ENCODE data around the gene SLC52A1. TPM values are rescaled to one million over a fixed set of nuclear protein-coding genes. Genes with fewer than 3 reads are reported as not detected.

The SLC52A1 gene
- total and polyA plus RNA-seq, 2 of the 13 experiments (the other 11 are each of a cell fraction or from before 2014, with no cell fraction given) = 0.03 to 0.13 TPM

DNA sequence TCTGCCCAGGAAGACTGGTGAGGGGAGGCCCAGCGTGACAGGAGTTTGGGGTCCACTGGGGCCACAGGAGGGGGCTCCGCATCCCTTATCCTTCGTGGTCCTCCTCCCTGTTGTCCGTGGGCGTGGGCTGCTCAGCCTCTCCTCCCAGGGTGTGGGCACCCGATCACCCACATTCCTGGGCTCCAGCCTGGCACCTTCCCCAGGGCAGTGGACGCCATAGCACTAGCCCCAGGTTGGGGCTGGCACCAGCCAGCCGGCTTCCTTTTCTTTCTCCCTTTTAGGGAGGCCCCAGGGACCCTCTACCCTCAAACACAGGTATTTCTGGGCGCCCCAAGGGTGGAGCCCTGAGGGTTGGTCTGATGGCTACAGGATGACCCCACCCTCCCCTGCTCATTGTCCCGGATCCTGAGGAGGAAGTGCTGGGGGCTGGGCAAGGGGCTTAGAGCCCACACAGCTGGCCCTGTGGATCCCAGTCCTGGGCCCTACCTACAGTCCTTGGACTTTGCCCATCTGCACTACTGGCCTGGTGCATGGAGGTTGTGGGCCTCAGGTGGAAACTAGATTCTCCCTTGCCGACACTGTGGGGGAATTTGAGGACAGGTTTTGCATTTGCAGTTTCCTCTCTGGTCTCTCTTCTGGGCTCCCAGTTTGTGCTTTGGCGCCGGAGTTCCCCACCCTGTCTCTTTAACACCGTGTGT is 36.3 kb downstream of the SLC52A1 start (continued):
- TF ChIP-seq ZNF781 (CRISPR knock-in tag; IDR thresholded peaks at IDR 0.05; ENCODE audit: borderline replicate concordance, not compliant biosample characterization) (peak; percentile 50), ATM (IDR thresholded peaks at IDR 0.05; ENCODE audit: borderline replicate concordance) (no peak), BORCS8-MEF2B (CRISPR knock-in tag; IDR thresholded peaks at IDR 0.05) (peak; percentile 78; the same call in 1 of the 2 replicates), GABPB1 (CRISPR knock-in tag; IDR thresholded peaks at IDR 0.05) (peak; percentile 61), TFDP1 (CRISPR knock-in tag; IDR thresholded peaks at IDR 0.05; ENCODE audit: borderline replicate concordance) (peak; percentile 16; the same call in 1 of the 2 replicates), TFDP2 (CRISPR knock-in tag; IDR thresholded peaks at IDR 0.05) (peak; percentile 51; the same call in 1 of the 2 replicates), RFX3 (CRISPR knock-in tag; IDR thresholded peaks at IDR 0.05) (no peak), ZFY (CRISPR knock-in tag; IDR thresholded peaks at IDR 0.05) (peak; percentile 85), EP300 (IDR thresholded peaks at IDR 0.05; ENCODE audit: low read depth in 2 of 2, low read length in 2 of 2) (peak in 1 of 2 experiments; percentile 52; a peak in 1 of 4 replicates), EP300 (CRISPR knock-in tag; IDR thresholded peaks at IDR 0.05; ENCODE audit: borderline replicate concordance) (peak; percentile 43; the same call in 1 of the 2 replicates), ESRRA (CRISPR knock-in tag; IDR thresholded peaks at IDR 0.05; ENCODE audit: low read depth) (peak; percentile 83; the same call in 1 of the 2 replicates), ZIK1 (CRISPR knock-in tag; IDR thresholded peaks at IDR 0.05; ENCODE audit: borderline replicate concordance, low read depth) (0 out of 2 replicates have a peak, but pooled peaks have one; percentile 66), REL (CRISPR knock-in tag; conservative IDR thresholded peaks at IDR 0.05) (0 out of 2 replicates have a peak, but pooled peaks have one; percentile 49), GATAD1 (CRISPR knock-in tag; IDR thresholded peaks at IDR 0.05) (peak; percentile 67), FOSL2 (CRISPR knock-in tag; IDR thresholded peaks at IDR 0.05) (peak; percentile 37; the same call in 1 of the 2 replicates), ETV6 (CRISPR knock-in tag; conservative IDR thresholded peaks at IDR 0.05) (0 out of 2 replicates have a peak, but pooled peaks have one; percentile 51), SOX13 (IDR thresholded peaks at IDR 0.05) (no peak), SOX13 (CRISPR knock-in tag; conservative IDR thresholded peaks at IDR 0.05 in 1 of 2, IDR thresholded peaks at IDR 0.05 in 1 of 2) (peak in 1 of 2 experiments; percentile 79; a peak in 2 of 4 replicates), SOX5 (CRISPR knock-in tag; IDR thresholded peaks at IDR 0.05; ENCODE audit: borderline replicate concordance) (peak; percentile 62; the same call in 1 of the 2 replicates), ZNF431 (CRISPR knock-in tag; IDR thresholded peaks at IDR 0.05; ENCODE audit: borderline replicate concordance, low read depth) (peak; percentile 34; the same call in 1 of the 2 replicates), SP140L (CRISPR knock-in tag; IDR thresholded peaks at IDR 0.05; ENCODE audit: borderline replicate concordance) (no peak)
- TF ChIP-seq, protein P1, sequence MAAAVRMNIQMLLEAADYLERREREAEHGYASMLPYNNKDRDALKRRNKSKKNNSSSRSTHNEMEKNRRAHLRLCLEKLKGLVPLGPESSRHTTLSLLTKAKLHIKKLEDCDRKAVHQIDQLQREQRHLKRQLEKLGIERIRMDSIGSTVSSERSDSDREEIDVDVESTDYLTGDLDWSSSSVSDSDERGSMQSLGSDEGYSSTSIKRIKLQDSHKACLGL (CRISPR knock-in tag; IDR thresholded peaks at IDR 0.05) = 0 out of 2 replicates have a peak, but pooled peaks have one; percentile 60
- TF ChIP-seq, protein P2, sequence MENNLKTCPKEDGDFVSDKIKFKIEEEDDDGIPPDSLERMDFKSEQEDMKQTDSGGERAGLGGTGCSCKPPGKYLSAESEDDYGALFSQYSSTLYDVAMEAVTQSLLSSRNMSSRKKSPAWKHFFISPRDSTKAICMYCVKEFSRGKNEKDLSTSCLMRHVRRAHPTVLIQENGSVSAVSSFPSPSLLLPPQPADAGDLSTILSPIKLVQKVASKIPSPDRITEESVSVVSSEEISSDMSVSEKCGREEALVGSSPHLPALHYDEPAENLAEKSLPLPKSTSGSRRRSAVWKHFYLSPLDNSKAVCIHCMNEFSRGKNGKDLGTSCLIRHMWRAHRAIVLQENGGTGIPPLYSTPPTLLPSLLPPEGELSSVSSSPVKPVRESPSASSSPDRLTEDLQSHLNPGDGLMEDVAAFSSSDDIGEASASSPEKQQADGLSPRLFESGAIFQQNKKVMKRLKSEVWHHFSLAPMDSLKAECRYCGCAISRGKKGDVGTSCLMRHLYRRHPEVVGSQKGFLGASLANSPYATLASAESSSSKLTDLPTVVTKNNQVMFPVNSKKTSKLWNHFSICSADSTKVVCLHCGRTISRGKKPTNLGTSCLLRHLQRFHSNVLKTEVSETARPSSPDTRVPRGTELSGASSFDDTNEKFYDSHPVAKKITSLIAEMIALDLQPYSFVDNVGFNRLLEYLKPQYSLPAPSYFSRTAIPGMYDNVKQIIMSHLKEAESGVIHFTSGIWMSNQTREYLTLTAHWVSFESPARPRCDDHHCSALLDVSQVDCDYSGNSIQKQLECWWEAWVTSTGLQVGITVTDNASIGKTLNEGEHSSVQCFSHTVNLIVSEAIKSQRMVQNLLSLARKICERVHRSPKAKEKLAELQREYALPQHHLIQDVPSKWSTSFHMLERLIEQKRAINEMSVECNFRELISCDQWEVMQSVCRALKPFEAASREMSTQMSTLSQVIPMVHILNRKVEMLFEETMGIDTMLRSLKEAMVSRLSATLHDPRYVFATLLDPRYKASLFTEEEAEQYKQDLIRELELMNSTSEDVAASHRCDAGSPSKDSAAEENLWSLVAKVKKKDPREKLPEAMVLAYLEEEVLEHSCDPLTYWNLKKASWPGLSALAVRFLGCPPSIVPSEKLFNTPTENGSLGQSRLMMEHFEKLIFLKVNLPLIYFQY (CRISPR knock-in tag; IDR thresholded peaks at IDR 0.05; ENCODE audit: borderline replicate concordance) = peak; percentile 57; the same call in 1 of the 2 replicates

Measured in HepG2 (cell line).